Occipital lobe (tissue), 2 donors: ENCODE data around the gene SLC13A5. TPM values are rescaled to one million over a fixed set of nuclear protein-coding genes. Genes with fewer than 3 reads are reported as not detected.
"Not testable (repeated sequence)": the region's sequence is repeated elsewhere in the genome, so short reads cannot be mapped to it uniquely, and the experiment has no call there.

Experiments used
- DNase-seq: peaks from one replicate; lab custom pipeline; 2025; lab: John Stamatoyannopoulos, UW
- total RNA-seq: library from RNA; depleted of rRNA; stranded (reverse); fragments of >200 nt; gene quantifications from one replicate; pipeline ENCODE4 v1.2.3, GENCODE V29; 2014

Gene SLC13A5
- total RNA-seq: not detected

DNA sequence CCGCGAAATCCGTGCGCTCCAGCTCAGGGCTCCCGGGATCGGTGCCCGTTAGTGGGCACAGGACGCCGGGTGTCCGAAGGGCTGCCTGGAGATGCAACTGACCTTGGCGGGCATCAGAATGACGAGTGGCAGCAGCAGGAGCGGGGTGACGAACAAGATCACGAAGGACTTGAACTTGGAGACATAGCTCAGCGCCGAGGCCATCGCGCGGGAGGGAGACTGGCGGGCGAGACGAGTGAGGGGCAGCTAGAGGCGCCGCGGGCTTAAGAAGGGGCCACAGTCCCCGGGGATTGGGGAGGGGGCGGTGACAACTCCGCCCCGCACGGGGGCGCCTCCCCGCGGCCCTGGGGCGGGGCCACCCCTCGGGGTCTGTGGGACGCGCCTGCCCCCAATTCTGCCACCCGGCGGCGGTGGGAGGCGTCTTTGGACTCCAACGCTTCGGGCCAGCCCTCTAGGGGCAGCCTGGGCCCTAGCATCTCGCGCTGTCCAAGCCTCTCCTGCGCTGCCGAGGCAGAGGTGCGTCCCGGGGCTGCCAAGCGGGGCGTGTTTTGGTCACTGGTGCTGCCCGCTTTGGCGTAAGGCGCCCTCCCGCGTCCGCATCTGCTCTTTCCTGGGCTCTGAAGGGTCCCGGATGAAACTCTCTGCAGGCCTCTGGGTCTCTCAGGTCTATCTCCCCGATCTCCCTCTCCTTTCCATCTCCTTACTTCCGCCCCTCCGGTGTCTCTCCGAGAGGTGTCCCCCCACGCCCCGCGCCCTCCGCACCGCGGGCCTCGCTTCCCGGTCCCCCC lies at the start of gene SLC13A5:
SLC13A5 (minus strand) TSS at position 240 of the 788 bp plus-strand sequence; CDS start at position 204, 36 bp downstream.
- DNase-seq: no peak

DNA sequence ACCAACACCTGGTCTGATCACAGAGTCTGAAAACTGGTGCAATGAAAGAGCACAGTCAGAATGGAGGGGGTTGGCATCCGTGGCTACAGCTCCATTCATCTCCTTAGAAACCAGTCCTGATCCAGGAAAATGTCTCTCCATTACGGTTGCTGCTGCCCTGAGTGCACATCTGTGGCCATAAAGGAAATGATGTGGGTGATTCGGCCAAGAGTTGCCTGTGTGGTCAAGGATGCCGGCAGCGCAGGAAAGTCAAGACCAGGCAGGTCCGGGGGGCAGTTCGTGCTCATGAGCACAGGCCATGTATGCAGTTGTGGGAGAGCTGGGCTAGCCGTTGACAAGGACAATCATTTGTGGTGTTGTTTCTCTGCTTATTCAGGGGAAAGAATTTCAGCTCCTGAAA lies 48.6 kb upstream of the SLC13A5 start:
- DNase-seq: no peak

DNA sequence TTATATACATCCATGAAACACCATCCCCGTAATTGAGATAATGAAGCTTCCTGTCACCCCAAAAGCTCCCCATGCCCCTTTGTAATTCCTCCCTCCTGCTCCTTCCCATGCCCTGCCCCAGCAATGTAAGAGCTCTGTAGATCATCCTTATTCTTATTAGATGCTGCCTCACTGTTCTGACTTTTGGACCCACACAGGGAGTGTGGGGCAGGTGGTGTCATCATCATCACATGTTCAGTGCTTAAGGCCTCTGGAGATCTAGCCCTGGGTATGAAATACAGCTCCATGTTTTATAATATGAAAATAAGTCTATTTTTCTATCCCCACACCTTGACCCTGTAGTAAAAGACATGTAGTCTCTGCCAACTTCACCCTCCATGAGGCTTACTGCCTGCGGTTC lies 44.6 kb upstream of the SLC13A5 start:
- no peak for DNase-seq

DNA sequence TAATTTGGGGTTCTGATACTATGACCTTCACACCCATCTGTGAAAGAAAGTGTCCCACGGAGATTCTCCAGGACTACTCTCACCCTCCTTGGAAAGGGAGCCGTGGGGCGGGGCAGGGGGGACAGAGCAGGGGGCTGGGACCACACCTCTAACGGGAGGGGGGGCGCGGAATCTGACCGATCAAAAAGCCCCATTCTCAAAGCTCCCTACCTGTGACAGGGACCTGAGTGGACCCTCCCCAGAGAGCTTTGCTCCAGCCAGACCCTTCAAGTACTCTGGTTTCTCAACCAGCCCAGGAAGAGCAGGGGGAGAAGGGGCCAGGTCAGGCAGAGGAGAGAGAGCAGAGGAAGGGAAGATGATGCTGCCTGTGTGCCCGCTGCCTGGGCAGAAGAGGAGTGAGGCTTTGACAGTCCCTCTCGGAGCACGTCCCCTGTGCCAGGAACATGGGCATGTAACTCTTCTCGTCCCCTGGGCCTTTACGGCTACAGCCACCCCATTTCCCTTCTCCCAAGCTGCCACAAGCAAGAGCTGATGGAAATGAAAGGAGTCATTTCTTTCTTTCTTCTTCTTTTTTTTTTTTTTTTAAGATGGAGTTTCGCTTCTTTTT lies 43.4 kb upstream of the SLC13A5 start:
- no peak for DNase-seq

DNA sequence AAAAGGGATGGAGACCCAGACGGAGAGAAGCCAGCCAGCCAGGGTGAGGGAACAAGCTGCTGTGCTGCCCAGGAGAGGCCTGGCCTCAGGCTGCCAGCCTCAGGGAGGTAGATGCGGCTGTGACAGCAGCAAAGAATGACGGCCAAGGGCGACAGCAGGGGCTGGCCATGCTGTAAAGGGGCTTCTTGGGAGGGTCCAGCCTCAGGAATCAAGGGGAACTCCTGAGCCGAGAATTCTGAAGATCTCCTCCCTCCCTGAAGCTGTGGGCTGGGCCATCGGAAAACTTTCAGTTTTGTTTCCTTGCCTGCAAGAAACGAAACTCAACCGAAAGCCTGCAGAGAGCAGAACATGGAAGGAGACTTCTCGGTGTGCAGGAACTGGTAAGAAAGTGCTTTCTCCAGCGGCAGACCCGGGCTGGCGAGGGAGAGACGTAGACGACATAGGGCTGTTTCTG lies 42.6 kb upstream of the SLC13A5 start, which contains the start of gene XAF1:
XAF1 (plus strand) TSS at position 316 of the 454 bp plus-strand sequence; CDS start at position 349, 33 bp downstream.
- no peak for DNase-seq

DNA sequence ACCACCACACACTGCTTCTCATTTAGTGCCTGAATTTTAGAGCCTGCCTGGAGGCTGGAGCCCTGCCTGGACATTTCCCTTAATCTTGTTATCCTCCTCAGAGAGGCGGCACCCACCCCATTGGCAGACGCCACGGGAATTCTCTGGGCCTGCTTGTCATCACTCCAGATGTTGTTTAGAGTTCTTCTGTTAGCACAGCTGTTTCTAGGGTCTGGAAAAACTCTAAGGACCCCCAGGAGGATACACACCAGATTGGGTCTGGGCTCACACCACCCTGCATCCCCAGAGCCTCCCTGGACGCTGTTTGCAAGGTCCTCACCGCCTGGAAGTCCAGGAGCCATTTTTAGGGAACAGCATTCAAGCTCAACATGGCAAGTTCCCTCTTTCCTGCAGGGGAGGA lies 42.1 kb upstream of the SLC13A5 start:
- DNase-seq: no peak

DNA sequence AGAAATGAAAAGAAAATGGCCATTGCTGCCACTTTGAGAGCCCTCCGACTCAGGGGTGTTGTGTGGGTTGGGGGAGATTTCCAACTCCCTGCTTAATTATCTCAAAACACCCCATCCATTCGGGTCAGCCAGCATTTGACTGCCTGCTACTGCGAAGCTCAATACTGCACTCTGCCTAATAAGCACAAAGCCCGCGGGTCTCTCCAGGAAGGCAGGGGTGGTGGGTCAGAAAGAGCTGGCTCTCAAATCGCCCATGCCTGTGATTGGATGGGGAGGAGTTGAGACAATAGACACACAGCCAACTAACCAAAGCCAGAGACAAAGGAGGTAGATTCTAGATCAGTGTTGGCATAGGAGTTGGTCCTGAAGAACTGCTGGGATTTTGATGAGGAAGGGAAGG lies 40.4 kb upstream of the SLC13A5 start:
- no peak for DNase-seq

DNA sequence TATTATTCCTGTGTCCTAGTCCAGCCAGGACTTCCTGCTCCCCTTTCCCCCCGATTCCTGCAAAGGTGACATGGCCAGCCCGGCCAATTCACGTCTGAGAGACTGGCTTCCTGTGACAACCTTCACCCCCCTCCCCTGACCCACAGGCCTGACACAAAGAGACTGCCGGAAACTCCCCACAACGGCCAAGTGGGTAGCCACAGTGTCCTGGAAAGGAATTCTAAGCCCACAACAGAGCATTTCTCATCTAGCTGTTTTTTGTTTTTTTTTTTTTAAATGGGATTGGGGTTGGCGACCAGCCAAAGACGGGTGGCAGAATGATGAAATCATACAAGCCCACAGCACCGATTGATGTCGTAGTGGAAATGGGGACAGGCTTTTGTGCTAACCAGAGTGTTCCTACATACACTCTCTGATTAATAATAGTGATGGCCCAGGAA lies 39.9 kb upstream of the SLC13A5 start:
- no peak for DNase-seq

DNA sequence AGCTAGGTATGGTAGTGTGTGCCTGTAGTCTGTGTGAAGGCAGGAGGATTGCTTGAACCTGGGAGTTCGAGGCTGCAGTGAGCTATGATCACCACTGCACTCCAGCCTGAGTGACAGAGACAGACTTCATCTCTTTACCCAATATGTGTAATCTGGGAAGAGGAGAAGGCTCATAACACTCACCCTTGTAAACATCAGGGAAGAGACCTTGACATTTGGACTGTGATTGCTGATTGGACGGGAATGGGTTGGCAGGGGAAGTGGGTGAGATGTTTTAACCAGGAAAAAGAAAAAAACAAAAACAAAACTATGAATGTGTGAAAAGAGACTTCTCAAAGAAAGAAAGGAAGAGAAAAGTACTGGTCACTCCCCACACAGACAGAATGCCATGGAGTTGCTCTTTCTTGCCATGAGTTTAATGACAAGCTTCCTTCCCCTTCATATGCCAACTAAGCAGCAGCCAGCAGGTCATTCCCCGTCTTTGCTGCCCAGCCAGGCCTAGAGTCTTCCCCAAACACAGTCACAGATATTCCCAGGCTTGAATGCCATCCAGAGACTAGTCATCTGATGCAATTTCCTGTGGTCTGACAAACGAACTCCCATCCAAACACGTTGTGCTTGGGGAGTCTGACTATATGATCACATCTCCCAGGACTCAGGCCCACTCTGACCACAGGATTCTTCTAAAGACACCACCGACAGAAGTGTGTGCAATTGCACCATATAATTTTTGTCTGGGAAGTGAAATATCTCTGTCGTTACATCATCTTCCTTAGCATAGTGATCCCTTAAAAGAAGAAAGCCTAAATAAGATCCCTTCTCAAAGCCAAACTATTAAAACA lies 39.1 kb upstream of the SLC13A5 start:
- DNase-seq: no peak

DNA sequence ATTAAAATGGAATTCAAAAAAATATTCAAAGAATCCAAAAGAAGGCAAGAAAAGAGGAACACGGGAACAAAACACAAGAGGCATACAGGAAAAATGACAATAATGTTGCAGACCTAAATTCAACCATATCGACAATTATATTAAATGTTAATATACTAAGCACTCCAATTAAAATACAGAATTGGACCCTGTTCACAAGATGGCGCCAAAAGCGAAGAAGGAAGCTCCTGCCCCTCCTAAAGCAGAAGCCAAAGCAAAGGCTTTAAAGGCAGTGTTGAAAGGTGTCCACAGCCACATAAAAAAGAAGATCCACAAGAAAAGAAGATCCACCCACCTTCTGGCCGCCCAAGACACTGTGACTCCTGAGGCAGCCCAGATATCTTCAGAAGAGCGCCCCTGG lies 36.4 kb upstream of the SLC13A5 start:
- DNase-seq: no peak

DNA sequence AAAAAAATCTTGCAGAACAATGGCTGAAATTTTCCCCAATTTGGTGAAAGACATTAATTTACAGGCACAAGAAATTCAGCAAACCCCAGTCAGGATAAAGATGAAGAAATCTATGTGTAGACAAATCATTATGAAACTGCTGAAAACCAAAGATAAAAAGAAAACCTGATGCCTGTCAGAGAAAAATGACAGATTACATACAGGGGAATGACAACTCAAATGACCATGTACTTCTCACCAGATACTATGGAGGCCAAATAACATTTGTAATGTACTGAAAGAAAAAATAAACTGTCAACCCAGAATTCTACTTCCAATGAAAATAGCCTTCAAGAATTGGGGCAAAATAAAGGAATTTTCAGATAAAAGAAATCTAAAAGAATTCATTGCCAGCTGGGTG lies 35.4 kb upstream of the SLC13A5 start:
- DNase-seq: no peak

DNA sequence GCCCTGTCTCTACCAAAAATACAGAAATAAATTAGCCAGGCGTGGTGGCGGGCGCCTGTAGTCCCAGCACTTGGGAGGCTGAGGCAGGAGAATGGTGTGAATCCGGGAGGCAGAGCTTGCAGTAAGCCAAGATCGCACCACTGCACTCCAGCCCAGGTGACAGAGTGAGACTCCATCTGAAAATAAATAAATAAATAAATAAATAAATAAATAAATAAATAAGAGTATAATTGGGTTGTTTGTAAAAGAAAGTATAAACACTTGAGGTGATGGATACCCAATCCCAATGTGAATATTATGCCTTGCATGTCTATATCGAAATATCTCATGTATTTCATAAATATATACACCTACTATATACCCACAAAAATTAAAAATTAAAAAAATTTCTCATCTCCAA lies 33.5 kb upstream of the SLC13A5 start:
- not testable (repeated sequence) for DNase-seq

DNA sequence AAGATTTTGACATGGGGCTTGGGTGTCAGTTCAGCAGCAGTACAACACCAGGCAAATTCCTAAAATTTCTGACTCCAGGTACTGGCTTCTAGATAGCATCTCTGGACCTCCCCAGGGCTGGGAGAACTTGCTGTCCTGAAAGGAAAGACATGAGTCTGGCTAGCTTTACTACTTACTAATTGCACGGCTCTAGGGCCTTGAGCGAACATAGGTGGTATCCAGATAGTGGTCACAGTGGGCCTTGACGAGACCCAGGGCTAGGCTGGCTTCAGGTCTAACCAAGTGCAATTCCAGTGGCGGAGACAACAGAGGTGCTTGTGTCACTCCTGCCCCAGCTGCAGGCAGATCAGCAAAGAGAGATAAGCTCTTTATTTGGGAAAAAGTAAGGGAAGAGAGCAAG lies 16.4 kb upstream of the SLC13A5 start:
- DNase-seq: no peak

DNA sequence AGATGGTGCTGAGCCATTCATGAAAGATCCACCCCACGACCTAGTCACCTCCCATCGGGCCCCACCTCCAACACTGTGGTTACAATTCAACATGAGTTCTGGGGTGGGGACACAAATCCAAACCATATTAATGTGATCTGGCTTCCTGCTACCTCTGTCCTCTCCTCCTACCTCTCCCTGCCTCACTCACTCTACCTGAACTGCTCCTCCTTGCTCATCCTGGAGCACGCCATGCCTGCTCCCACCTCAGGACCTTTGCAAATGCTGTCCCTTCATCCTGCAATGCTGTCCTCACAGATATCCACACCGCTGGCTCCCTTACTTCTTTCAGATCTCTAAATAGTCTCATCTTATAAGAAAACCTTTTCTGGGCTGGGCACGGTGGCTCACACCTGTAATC lies 10.8 kb upstream of the SLC13A5 start:
- DNase-seq: no peak

DNA sequence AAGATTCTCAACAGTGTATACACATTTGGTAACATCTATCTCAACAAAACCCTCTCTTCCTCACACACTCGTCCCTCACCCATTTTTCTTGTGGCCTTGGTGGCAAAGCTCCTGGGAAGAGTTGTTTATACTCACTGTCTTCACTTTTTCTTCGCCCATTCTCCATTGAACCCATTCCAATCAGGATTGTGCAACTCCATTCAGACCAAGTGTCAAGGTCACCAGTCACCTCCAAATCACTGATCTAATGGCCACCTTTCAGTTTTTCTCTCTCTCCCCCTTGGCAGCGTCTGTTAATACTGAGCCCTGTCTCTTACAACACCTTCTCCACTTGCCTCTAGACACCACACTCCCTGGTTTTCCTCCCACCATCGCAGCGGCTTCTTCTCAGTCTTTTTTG lies 8.6 kb upstream of the SLC13A5 start:
- DNase-seq: no peak

DNA sequence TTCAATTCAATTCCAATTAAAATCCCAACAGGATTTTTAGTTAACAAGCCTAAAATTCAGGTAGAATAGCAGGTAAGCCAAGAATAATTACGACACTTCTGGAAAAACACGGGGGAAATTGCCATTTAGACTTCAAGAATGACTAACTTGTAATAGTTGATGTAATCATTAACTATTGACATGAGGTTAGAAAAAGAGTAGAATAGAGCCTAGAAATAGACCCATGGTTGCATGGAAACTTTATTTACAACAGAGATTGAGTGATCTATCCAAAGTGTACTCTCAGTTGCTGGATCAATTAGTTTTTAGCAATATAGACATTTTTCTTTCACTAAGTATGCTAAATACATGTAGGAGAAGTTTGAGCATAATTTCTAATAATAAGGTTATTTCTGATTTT lies 3.6 kb upstream of the SLC13A5 start:
- DNase-seq: no peak

DNA sequence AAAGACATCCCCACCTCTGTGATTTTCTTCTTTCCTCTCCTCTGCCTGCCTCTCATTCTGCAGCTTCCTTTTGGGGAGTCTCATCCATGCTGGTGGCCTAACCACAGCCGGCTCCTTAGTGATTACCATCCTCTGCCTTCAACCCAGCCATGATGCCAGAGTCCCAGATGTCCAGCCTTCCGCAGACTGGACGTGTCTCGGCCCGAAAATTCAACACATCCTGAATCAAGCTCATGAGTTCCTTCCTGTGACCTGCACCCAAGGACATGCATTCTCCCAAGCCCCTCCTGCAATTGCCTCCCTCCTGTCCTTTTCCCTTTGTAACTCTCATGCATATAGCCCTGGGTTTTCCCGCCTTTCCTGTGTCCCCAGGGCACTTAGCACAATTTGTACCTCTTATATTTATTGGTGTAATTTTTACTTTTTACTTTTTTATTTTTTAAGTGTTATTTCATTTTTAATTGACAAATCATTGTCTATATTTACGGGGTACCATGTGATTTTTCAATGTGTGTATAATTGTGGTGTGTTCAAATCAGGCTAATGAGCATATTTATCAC lies 1.2 kb upstream of the SLC13A5 start:
- no peak for DNase-seq

DNA sequence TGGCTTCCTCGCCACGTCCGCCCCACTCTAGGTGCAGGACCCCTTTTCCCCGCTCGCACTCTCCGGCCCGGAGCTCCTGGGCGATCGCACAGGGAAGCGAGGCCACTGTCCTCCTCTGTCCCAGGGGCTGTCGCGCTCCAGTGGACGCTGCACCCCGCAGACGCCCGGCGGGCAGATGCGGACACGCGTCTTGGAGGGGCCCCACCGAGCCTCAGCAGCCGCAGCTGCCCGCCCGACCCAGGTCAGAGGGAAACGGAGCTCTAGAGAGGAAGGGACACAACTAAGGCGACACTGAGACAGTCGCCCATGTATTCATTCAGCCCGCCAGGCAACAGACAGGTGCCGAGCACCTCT lies 726 bp upstream of the SLC13A5 start:
- DNase-seq: no peak

DNA sequence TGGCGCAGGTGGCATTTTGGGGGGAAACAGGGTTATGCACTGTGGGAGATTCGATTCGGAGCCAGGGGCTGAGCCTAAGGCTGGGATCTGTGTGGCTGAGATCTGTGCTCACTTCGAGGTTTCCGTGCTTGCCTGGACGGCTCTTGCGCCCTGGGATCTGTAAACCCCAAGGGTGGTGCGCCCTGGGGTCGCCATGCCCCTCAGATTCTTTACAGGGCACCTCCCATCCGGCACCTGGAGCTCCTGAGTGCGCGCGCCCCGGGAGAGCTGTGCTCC lies 377 bp downstream of the SLC13A5 start:
- no peak for DNase-seq

DNA sequence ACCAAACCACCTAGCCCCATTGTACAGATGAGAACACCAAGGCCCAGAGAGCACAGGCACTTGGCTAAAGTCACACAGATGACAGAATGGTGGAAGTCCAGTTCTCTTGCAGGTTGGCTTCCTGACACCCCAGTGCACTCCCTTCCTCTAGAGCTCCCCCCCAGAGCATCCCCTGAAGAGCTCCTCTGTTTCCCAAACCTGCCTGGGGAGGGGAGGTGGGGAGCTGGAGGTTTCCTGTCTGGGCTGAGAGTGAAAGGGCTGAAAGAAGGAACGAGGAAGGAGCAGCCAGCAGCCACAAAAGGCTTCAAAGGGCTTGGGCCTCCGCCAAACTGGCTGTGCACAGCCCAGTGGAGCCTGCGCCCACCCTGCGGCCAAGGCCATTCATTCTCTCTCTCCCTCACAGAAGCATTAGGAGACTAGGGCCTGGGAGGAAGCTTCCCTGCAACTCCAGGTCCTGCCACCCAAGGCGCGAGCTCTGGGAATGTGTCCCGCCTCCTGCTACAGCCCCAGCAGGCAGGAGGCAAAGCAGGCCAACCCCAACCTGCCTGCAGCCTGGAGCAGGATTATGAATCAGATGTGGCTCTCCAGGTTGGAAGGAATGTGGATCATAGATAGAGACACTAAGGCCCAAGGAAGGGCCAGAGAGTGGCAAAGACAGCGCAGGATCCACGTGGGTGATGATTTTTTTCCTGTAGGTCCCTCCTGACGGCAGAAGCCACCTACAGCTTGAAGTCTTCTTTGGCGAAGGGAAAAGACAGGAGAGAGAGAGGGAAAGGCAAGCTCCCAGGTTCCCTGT lies 913 bp downstream of the SLC13A5 start:
- no peak for DNase-seq

DNA sequence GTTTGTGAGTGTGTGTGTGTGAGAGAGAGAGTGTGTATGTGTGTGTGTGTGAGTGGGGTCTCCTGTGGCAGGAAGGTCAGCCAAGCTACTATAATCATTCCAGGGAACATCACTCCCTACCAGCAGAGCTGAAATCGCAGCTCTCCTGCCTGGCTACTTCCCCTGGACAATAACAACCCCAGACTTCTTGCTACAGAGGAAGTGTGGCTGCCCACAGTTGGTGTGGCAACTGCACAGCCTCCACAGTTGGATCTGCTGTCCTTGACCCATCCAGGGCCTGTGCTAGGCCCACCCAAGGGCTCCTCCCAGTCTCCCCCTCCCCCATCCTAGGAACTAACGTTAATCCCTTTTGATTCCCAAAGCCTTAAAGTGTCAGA lies 1.5 kb downstream of the SLC13A5 start:
- no peak for DNase-seq
